ENCODE data around the gene POLRMT.
A peak's percentile ranks its signal among the peaks of the same experiment; 100 is the strongest.

POLRMT gene

DNA sequence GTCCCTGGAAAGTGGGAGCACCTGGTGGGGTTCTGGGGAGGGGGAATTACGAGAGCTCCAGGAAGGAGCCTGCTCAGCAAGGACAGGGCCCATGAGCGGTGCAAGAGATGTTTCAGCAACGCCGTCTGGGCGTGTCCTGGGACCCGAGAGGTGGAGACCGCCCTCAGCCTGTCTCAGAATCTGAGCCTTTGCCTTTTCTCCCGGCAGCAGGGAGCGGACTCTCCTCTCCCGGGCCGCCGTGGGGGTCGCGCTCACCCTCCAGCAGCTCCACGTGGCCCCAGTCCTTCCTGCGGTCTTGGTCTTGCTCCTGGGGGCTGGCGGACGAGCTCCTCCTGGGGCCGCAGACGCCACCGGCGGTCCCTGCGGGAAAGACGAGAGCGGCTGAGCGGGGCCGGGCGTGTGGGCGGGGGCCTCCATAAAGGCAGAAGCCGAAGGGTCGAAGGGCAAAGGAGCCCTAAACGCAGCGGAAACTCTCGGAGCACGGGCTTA, 714 bp downstream of the POLRMT start:
- TF ChIP-seq EP300 (IDR thresholded peaks at IDR 0.05; ENCODE audit: borderline replicate concordance) (no peak), MAX (IDR thresholded peaks at IDR 0.05) (peak; percentile 43; the same call in 1 of the 2 replicates)

- TF ChIP-seq CREB1 (IDR thresholded peaks at IDR 0.05; ENCODE audit: low read depth) (no peak), EGR1 (IDR thresholded peaks at IDR 0.05) (no peak), TAF1 (IDR thresholded peaks at IDR 0.05; ENCODE audit: low read depth) (no peak), RAD21 (IDR thresholded peaks at IDR 0.05; ENCODE audit: low read depth) (no peak), CEBPB (IDR thresholded peaks at IDR 0.05) (no peak), FOXM1 (IDR thresholded peaks at IDR 0.05; ENCODE audit: borderline replicate concordance, low read depth) (no peak)
Measured at GRCh38 chr19:629961-630714, 3.2 kb downstream of the POLRMT start.

- TF ChIP-seq NFIC (IDR thresholded peaks at IDR 0.05) (0 out of 2 replicates have a peak, but pooled peaks have one; percentile 5), MAX (IDR thresholded peaks at IDR 0.05) (peak; percentile 77), ZBTB7A (IDR thresholded peaks at IDR 0.05; ENCODE audit: low read depth) (peak; percentile 48; the same call in 1 of the 2 replicates), TCF12 (IDR thresholded peaks at IDR 0.05; ENCODE audit: low read depth) (peak; percentile 58), EP300 (IDR thresholded peaks at IDR 0.05; ENCODE audit: borderline replicate concordance) (peak; percentile 34; the same call in 1 of the 2 replicates), REST (IDR thresholded peaks at IDR 0.05; ENCODE audit: low read depth) (0 out of 2 replicates have a peak, but pooled peaks have one; percentile 41)
Measured at GRCh38 chr19:629515-629914, 3.8 kb downstream of the POLRMT start.

DNA sequence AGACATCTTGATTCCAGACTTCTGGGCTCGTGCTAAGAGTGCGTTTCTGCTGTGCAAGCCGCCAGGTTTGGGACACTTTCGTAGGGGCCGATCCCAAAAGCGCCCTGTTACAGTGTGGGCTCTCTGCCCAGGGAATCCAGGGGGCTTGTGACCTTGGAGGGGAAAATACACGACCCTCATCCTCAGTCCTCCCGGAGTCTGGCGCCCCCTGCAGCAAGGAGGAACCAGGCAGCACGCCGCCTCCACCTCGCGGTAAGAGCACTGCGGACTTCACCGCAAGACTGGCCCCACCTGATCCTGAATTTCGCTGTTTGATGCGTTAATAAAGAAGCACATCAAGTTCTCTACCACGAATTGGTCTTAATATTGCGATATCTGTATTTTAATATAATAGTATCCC, 5.2 kb downstream of the POLRMT start:
- TF ChIP-seq TEAD4 (IDR thresholded peaks at IDR 0.05) (no peak), RAD21 (IDR thresholded peaks at IDR 0.05; ENCODE audit: low read depth) (peak; percentile 44; the same call in 1 of the 2 replicates)

- TF ChIP-seq TAF1 (IDR thresholded peaks at IDR 0.05; ENCODE audit: low read depth): no peak
- no peak for TF ChIP-seq FOXM1 (IDR thresholded peaks at IDR 0.05; ENCODE audit: borderline replicate concordance, low read depth)
- no peak for TF ChIP-seq REST (IDR thresholded peaks at IDR 0.05; ENCODE audit: low read depth)
Measured at GRCh38 chr19:625257-625656, 8.1 kb downstream of the POLRMT start.

DNA sequence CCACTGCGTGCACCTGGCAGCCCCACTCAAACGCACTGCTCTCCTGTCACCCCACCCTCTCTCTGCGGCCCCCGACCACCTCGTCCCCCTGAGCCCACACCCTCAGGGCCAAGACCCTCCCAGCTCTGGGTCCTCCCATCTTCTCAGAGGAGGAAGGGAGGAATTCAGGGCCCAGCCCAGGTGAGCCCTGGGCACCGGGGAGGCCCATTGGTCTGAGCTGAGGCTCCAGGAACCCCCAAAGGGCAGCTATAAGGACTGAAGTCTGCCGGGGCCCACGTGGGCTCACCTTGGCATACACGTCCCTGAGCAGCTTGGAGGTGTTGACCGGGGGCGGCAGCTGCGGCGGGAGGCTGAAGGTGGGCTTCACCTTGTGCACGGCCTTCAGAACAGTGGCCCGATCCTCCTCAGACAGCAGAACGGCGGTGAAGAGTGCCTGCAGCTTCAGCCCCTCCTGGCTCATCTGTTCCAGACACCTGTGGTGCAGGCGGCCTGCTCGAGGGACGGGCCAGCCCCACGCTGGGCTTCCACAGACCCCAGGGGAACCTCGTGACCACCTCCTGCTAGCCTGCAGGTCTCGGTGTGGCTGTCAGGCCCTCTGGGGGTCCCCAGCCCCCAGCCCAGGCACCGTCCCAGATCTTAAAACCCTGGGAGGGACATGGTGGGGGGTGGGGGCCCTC, 8.8 kb downstream of the POLRMT start:
- TF ChIP-seq ZBTB7A (IDR thresholded peaks at IDR 0.05; ENCODE audit: low read depth) (peak; percentile 63), CREB1 (IDR thresholded peaks at IDR 0.05; ENCODE audit: low read depth) (no peak)

DNA sequence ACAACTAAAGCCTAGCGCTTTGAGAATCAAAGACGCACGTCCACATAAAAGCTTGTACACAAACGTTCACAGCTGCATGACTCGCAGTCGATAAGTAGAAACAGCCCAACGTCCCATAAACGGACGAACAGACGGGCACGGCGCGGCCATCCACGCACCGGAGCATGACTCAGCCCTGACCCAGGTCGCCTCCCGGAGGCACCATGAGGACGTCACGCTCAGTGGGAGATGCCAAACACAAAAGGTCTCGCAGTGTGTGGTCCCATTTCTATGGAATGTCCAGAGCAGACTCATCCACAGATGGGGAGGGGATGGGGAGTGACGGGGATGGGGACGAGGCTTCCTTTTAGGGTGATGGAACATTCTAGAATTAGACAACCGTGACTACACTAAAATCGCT, 9.4 kb downstream of the POLRMT start:
- TF ChIP-seq TEAD4 (IDR thresholded peaks at IDR 0.05) (peak; percentile 96), YY1 (IDR thresholded peaks at IDR 0.05; ENCODE audit: low read depth) (peak; percentile 73; the same call in 1 of the 2 replicates), CEBPB (IDR thresholded peaks at IDR 0.05) (no peak; the same call in 1 of the 2 replicates), REST (IDR thresholded peaks at IDR 0.05; ENCODE audit: low read depth) (no peak), ZBTB7A (IDR thresholded peaks at IDR 0.05; ENCODE audit: low read depth) (peak; percentile 21; the same call in 1 of the 2 replicates), MAX (IDR thresholded peaks at IDR 0.05) (peak; percentile 87), CREB1 (IDR thresholded peaks at IDR 0.05; ENCODE audit: low read depth) (peak; percentile 79), EGR1 (IDR thresholded peaks at IDR 0.05) (no peak), FOXM1 (IDR thresholded peaks at IDR 0.05; ENCODE audit: borderline replicate concordance, low read depth) (peak; percentile 93), EP300 (IDR thresholded peaks at IDR 0.05; ENCODE audit: borderline replicate concordance) (peak; percentile 98), TAF1 (IDR thresholded peaks at IDR 0.05; ENCODE audit: low read depth) (no peak), NFIC (IDR thresholded peaks at IDR 0.05) (peak; percentile 91), TCF12 (IDR thresholded peaks at IDR 0.05; ENCODE audit: low read depth) (peak; percentile 97)
- TF ChIP-seq, protein P1, sequence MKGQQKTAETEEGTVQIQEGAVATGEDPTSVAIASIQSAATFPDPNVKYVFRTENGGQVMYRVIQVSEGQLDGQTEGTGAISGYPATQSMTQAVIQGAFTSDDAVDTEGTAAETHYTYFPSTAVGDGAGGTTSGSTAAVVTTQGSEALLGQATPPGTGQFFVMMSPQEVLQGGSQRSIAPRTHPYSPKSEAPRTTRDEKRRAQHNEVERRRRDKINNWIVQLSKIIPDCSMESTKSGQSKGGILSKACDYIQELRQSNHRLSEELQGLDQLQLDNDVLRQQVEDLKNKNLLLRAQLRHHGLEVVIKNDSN (IDR thresholded peaks at IDR 0.05): peak; percentile 49; the same call in 1 of the 2 replicates

All from Ishikawa (cell line).